GM12878 (cell line): ENCODE results near the gene ANKIB1. TPM values are rescaled to one million over a fixed set of nuclear protein-coding genes. Genes with fewer than 3 reads are reported as not detected.

Experiments
- ATAC-seq: fragments of 200-7000 bp; cut with Tn5 transposase; 3 replicates; pipeline ENCODE4 v1.9.1; 2020; ENCODE audit warnings: mild to moderate bottlenecking, moderate library complexity
- BruUV-seq: library from RNA; stranded (reverse); fragments of 400-500 nt; replicated peaks from 2 replicates; lab custom pipeline; 2021; lab: Mats Ljungman, UMichigan
- CTCF ChIA-PET: fragments of 300-600 bp; sonication (Branson Sonifier 250); formaldehyde crosslinking; extraction: SDS; loops from one replicate; lab custom pipeline; 2021; ENCODE audit warnings: inconsistent platforms; lab: Yijun Ruan, JAX
- POLR2A ChIA-PET: fragments of 350-600 bp; formaldehyde crosslinking; extraction: SDS; loops from one replicate; lab custom pipeline; 2021; ENCODE audit warnings: inconsistent platforms; lab: Charles Lee
- RAD21 ChIA-PET: fragments of 300-600 bp; sonication (Branson Sonifier 250); formaldehyde crosslinking; loops from one replicate; lab custom pipeline; 2023; ENCODE audit warnings: antibody characterized with exemption; ENCODE audit not compliant: unreplicated experiment; lab: Charles Lee
- SMC1A ChIA-PET: fragments of 300-600 bp; sonication (Branson Sonifier 250); formaldehyde crosslinking; loops from one replicate; lab custom pipeline; 2023; ENCODE audit not compliant: unreplicated experiment, uncharacterized antibody; lab: Charles Lee
- DNase-seq: peaks from one replicate; pipeline ENCODE4 v3.0.0-alpha.2; 2011; ENCODE audit warnings: low read depth, low spot score
- FAIRE-seq: peaks from 3 replicates; lab custom pipeline; 2011; peaks lifted over from hg19 to GRCh38; lab: Jason Lieb, UNC
- H2AFZ ChIP-seq: 2 replicates; pipeline ENCODE4 v1.6.0; 2011; ENCODE audit warnings: low read depth, low read length, control low read depth; ENCODE audit not compliant: control insufficient read depth
- H3K27ac ChIP-seq: 2 replicates; pipeline ENCODE4 v1.5.1; 2011; ENCODE audit warnings: control low read depth; ENCODE audit not compliant: control insufficient read depth, insufficient read depth
- H3K27me3 ChIP-seq, 2 experiments: replicated peaks in 1 of 2; 2 replicates each; pipeline versions ENCODE4 v1.6.0 to v1.6.1; 2011; ENCODE audit warnings: low read length in 1 of 2; ENCODE audit not compliant: control insufficient read depth in 2 of 2, insufficient read depth in 2 of 2
- H3K36me3 ChIP-seq, 2 experiments: 2 replicates each; pipeline ENCODE4 v1.5.1; 2011; ENCODE audit warnings: low read length in 1 of 2; ENCODE audit not compliant: control insufficient read depth in 2 of 2, insufficient read depth in 2 of 2
- H3K4me1 ChIP-seq: 2 replicates; pipeline ENCODE4 v1.6.1; 2011; ENCODE audit warnings: mild to moderate bottlenecking, low read length, moderate library complexity, mixed read lengths; ENCODE audit not compliant: control insufficient read depth, insufficient read depth
- H3K4me2 ChIP-seq: 2 replicates; pipeline ENCODE4 v1.6.0; 2011; ENCODE audit warnings: control low read depth; ENCODE audit not compliant: control insufficient read depth, insufficient read depth
- H3K4me3 ChIP-seq: fragments of 200-600 bp; sonication (generic); 2 replicates; pipeline ENCODE4 v1.5.1; 2016
- H3K79me2 ChIP-seq: 2 replicates; pipeline ENCODE4 v1.6.0; 2011; ENCODE audit warnings: low read length; ENCODE audit not compliant: control insufficient read depth, insufficient read depth
- H3K9ac ChIP-seq: 2 replicates; pipeline ENCODE4 v1.8.0; 2011; ENCODE audit warnings: low read length, control low read depth, mixed read lengths; ENCODE audit not compliant: control insufficient read depth, insufficient read depth
- H3K9me3 ChIP-seq: replicated peaks from 3 replicates; pipeline ENCODE4 v1.5.1; 2011; ENCODE audit warnings: mild to moderate bottlenecking, low read length; ENCODE audit not compliant: control insufficient read depth, insufficient read depth
- H4K20me1 ChIP-seq: 2 replicates; pipeline ENCODE4 v1.6.0; 2011; ENCODE audit not compliant: control insufficient read depth, insufficient read depth
- KLF5 ChIP-seq: fragments of 450-650 bp; IDR thresholded peaks from 2 replicates; pipeline ENCODE4 v1.6.1; 2014; ENCODE audit warnings: mild to moderate bottlenecking; ENCODE audit not compliant: partially characterized antibody
- PAX5 ChIP-seq: IDR thresholded peaks from 2 replicates; pipeline ENCODE4 v1.6.1; 2011; ENCODE audit warnings: low read depth, low read length, borderline replicate concordance
- RAD21 ChIP-seq: IDR thresholded peaks from 2 replicates; pipeline ENCODE4 v1.6.1; 2011; ENCODE audit warnings: mild to moderate bottlenecking, low read depth, low read length, moderate library complexity; ENCODE audit not compliant: insufficient read depth
- WGBS: methylation state at CpG from one replicate; pipeline ENCODE4 v1.1.6; 2016; ENCODE audit warnings: low lambda C conversion rate; ENCODE audit not compliant: insufficient replicate concordance, insufficient coverage; ENCODE audit errors: missing lambda C conversion rate; 5-methylcytosine and 5-hydroxymethylcytosine counted together
- in situ Hi-C: fragments of 300-500 bp; cut with MboI; formaldehyde crosslinking; loops from 9 replicates; pipeline ENCODE4 v1.14.3; 2018; ENCODE audit warnings: mixed read lengths
- intact Hi-C: fragments of 100-400 bp; cut with micrococcal nuclease; formaldehyde crosslinking; loops from one replicate; pipeline ENCODE4 v1.14.2; 2022; ENCODE audit not compliant: unreplicated experiment
- polyA plus RNA-seq, 11 experiments: library from polyadenylated mRNA; depleted of rRNA in 4 of 11; unstranded in 6 of 11; stranded (reverse) in 5 of 11; fragments of >200 nt; fragmentation: Nextera tagmentation in 4 of 11; fragmentation: Illumina TruSeq in 1 of 11; extraction: Ambion mirVana in 4 of 11; extraction: Trizol in 1 of 11; gene quantifications; 1 replicate in 1 of 11; 2 replicates in 10 of 11; pipeline versions ENCODE4 v1.2.1 to v1.2.3, GENCODE V29; 2011 to 2016; ENCODE audit warnings: inconsistent platforms in 2 of 11, missing spikeins in 2 of 11, low read depth in 1 of 11
- total RNA-seq, 4 experiments: library from RNA; depleted of rRNA in 3 of 4; stranded (reverse); fragments of >200 nt in 3 of 4; fragmentation: Illumina TruSeq in 1 of 4; extraction: Trizol in 1 of 4; gene quantifications; 2 replicates each; pipeline versions ENCODE4 v1.2.1 to v1.2.3, GENCODE V29; 2013 to 2021
- TF ChIP-seq, protein P1 (sequence below): fragments of 450-650 bp; formaldehyde crosslinking; IDR thresholded peaks from 2 replicates; pipeline ENCODE4 v1.4.0; 2020; ENCODE audit warnings: mild to moderate bottlenecking, moderate library complexity
- TF ChIP-seq, protein P2 (sequence below): fragments of 450-650 bp; IDR thresholded peaks from 2 replicates; pipeline ENCODE4 v1.6.1; 2017; ENCODE audit warnings: borderline replicate concordance
- TF ChIP-seq, protein P3 (sequence below), 3 experiments: IDR thresholded peaks in 2 of 3; conservative IDR thresholded peaks in 1 of 3; 2 replicates each; pipeline ENCODE4 v1.5.1; 2011; ENCODE audit warnings: low read depth in 3 of 3, low read length in 3 of 3, mild to moderate bottlenecking in 3 of 3, control low read depth in 2 of 3, moderate library complexity in 2 of 3, inconsistent platforms in 1 of 3, mixed read lengths in 1 of 3; ENCODE audit not compliant: control insufficient read depth in 2 of 3, insufficient read depth in 1 of 3; ENCODE audit errors: extremely low read depth in 1 of 3

ANKIB1 gene
- total and polyA plus RNA-seq, 10 of the 15 experiments (the other 5 are each of a cell fraction or from before 2014, with no cell fraction given), result 9.0 to 54.0 (median 21.9) TPM

- TF ChIP-seq, protein P1, sequence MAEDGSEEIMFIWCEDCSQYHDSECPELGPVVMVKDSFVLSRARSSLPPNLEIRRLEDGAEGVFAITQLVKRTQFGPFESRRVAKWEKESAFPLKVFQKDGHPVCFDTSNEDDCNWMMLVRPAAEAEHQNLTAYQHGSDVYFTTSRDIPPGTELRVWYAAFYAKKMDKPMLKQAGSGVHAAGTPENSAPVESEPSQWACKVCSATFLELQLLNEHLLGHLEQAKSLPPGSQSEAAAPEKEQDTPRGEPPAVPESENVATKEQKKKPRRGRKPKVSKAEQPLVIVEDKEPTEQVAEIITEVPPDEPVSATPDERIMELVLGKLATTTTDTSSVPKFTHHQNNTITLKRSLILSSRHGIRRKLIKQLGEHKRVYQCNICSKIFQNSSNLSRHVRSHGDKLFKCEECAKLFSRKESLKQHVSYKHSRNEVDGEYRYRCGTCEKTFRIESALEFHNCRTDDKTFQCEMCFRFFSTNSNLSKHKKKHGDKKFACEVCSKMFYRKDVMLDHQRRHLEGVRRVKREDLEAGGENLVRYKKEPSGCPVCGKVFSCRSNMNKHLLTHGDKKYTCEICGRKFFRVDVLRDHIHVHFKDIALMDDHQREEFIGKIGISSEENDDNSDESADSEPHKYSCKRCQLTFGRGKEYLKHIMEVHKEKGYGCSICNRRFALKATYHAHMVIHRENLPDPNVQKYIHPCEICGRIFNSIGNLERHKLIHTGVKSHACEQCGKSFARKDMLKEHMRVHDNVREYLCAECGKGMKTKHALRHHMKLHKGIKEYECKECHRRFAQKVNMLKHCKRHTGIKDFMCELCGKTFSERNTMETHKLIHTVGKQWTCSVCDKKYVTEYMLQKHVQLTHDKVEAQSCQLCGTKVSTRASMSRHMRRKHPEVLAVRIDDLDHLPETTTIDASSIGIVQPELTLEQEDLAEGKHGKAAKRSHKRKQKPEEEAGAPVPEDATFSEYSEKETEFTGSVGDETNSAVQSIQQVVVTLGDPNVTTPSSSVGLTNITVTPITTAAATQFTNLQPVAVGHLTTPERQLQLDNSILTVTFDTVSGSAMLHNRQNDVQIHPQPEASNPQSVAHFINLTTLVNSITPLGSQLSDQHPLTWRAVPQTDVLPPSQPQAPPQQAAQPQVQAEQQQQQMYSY (CRISPR knock-in tag), result no peak
- TF ChIP-seq, protein P2, sequence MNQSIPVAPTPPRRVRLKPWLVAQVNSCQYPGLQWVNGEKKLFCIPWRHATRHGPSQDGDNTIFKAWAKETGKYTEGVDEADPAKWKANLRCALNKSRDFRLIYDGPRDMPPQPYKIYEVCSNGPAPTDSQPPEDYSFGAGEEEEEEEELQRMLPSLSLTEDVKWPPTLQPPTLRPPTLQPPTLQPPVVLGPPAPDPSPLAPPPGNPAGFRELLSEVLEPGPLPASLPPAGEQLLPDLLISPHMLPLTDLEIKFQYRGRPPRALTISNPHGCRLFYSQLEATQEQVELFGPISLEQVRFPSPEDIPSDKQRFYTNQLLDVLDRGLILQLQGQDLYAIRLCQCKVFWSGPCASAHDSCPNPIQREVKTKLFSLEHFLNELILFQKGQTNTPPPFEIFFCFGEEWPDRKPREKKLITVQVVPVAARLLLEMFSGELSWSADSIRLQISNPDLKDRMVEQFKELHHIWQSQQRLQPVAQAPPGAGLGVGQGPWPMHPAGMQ, result no peak
- no peak for TF ChIP-seq KLF5
These were observed 169.5 kb downstream of the ANKIB1 start (continued) for GRCh38 chr7:92415225-92415624.

DNA sequence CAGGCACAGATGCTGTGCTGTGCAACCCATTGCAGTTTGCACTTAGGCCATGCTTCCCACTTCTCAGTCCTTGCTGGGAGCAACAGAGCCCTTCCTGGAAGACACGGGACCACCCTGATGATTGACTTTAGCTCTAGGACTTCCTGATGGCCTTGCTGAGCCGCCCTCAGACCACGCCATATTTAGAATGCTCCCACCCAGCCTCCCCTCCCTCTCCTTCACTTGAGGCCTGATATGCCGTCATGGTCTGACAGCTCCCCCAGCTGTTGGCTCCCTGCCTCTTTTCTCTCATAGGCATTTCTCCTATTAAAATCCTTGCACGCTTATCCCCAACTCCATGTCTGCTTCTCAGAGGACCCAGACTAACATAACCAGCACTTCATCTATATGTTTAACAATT lies 172.1 kb downstream of the ANKIB1 start:
- no peak overlapping the region for H3K4me3 ChIP-seq
- H3K9ac ChIP-seq, result no peak overlapping the region
- no peaks in the 10 kb centered on the region for H3K9me3 ChIP-seq
- ChIA-PET RAD21 (interaction anchor here (1.0 kb wide), 1 partner anchor 239 kb away, joined by 3 read pairs; the partner anchor contains the start of gene LRRD1), POLR2A (no interaction called here), CTCF (interaction anchor here (0.7 kb wide), 1 partner anchor 30 kb away, joined by 4 read pairs; the partner anchor contains the start of gene GATAD1), SMC1A (interaction anchor here (1.0 to 1.1 kb wide), 3 partner anchors 8 to 588 kb away, joined by 3 to 6 read pairs (median 3); no protein-coding TSS in a partner anchor)
- no peak overlapping the region for H2AFZ ChIP-seq
- TF ChIP-seq, protein P3, sequence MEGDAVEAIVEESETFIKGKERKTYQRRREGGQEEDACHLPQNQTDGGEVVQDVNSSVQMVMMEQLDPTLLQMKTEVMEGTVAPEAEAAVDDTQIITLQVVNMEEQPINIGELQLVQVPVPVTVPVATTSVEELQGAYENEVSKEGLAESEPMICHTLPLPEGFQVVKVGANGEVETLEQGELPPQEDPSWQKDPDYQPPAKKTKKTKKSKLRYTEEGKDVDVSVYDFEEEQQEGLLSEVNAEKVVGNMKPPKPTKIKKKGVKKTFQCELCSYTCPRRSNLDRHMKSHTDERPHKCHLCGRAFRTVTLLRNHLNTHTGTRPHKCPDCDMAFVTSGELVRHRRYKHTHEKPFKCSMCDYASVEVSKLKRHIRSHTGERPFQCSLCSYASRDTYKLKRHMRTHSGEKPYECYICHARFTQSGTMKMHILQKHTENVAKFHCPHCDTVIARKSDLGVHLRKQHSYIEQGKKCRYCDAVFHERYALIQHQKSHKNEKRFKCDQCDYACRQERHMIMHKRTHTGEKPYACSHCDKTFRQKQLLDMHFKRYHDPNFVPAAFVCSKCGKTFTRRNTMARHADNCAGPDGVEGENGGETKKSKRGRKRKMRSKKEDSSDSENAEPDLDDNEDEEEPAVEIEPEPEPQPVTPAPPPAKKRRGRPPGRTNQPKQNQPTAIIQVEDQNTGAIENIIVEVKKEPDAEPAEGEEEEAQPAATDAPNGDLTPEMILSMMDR (IDR thresholded peaks at IDR 0.05 in 2 of 3, conservative IDR thresholded peaks at IDR 0.05 in 1 of 3; ENCODE audit: control insufficient read depth in 2 of 3, extremely low read depth in 1 of 3, insufficient read depth in 1 of 3, low read depth in 3 of 3, low read length in 3 of 3), result peak in 1 of 3 experiments; percentile 13; a peak in 1 of 6 replicates
- TF ChIP-seq PAX5 (no peak), RAD21 (peak; percentile 22; the same call in 1 of the 2 replicates)
- no peaks in the 10 kb centered on the region for H3K79me2 ChIP-seq
- FAIRE-seq (no peak), DNase-seq (no peak), ATAC-seq (no peak)
- H4K20me1 ChIP-seq, result no peaks in the 10 kb centered on the region
- H3K4me1 ChIP-seq, result no peaks in the 10 kb centered on the region; the same call in 1 of the 2 replicates
- H3K27ac ChIP-seq, result no peak overlapping the region
- in situ Hi-C loops, result no loop called here
- no peaks in the 10 kb centered on the region for H3K27me3 ChIP-seq
- intact Hi-C loops, result no loop called here
- BruUV-seq, result no TSS peak
- 79% methylated on average over 5 of the region's 5 CpGs for WGBS
- no peak overlapping the region for H3K4me2 ChIP-seq
- H3K36me3 ChIP-seq, result no peaks in the 10 kb centered on the region
